ENCODE results near the gene PBX1. TPM values are rescaled to one million over a fixed set of nuclear protein-coding genes. Genes with fewer than 3 reads are reported as not detected.

The PBX1 gene
- total RNA-seq, 4 donors from 2014 or later, result 14.4 to 34.6 (median 22.0) TPM

- Histone ChIP-seq H3K9me3 (no peaks in the 10 kb centered on the region), H3K36me3 (no peaks in the 10 kb centered on the region), H3K4me3 (no peak overlapping the region), H3K4me1 (no peaks in the 10 kb centered on the region), H3K27me3 (no peaks in the 10 kb centered on the region), H3K27ac (no peak overlapping the region)
- DNase-seq (ENCODE audit: low spot score in 2 of 2), result no peak
- WGBS, result 73% methylated on average over 7 of the region's 7 CpGs
- no peak for TF ChIP-seq POLR2AphosphoS5 (IDR thresholded peaks at IDR 0.05)
- TF ChIP-seq POLR2A (IDR thresholded peaks at IDR 0.05), result no peak
- no peak for TF ChIP-seq CTCF (IDR thresholded peaks at IDR 0.05)
- TF ChIP-seq EP300 (IDR thresholded peaks at IDR 0.05), result no peak
These were observed 176.5 kb downstream of the PBX1 start for GRCh38 chr1:164735315-164736052.

GRCh38 chr1:164736137-164736536 lies 177.2 kb downstream of the PBX1 start:
- Histone ChIP-seq H3K4me3 (no peak overlapping the region), H3K27me3 (no peaks in the 10 kb centered on the region), H3K36me3 (no peaks in the 10 kb centered on the region), H3K4me1 (no peaks in the 10 kb centered on the region), H3K27ac (no peak overlapping the region), H3K9me3 (no peaks in the 10 kb centered on the region)
- no peak for TF ChIP-seq CTCF (IDR thresholded peaks at IDR 0.05)
- no peak for TF ChIP-seq POLR2A (IDR thresholded peaks at IDR 0.05)
- no peak for TF ChIP-seq POLR2AphosphoS5 (IDR thresholded peaks at IDR 0.05)
- DNase-seq (ENCODE audit: low spot score in 2 of 2), result no peak
- 90% methylated on average over 8 of the region's 8 CpGs for WGBS

- TF ChIP-seq EP300 (IDR thresholded peaks at IDR 0.05) (no peak), CTCF (IDR thresholded peaks at IDR 0.05) (no peak), POLR2AphosphoS5 (IDR thresholded peaks at IDR 0.05) (no peak), POLR2A (IDR thresholded peaks at IDR 0.05) (no peak)
- WGBS, result 84% methylated on average over 10 of the region's 10 CpGs
- Histone ChIP-seq H3K36me3 (no peaks in the 10 kb centered on the region), H3K4me1 (no peaks in the 10 kb centered on the region), H3K4me3 (no peak overlapping the region), H3K27ac (no peak overlapping the region), H3K27me3 (no peaks in the 10 kb centered on the region), H3K9me3 (no peaks in the 10 kb centered on the region)
- no peak for DNase-seq (ENCODE audit: low spot score in 2 of 2)
These were observed 180.2 kb downstream of the PBX1 start for GRCh38 chr1:164739189-164739588.

GRCh38 chr1:164740000-164740526 lies 181.1 kb downstream of the PBX1 start:
- TF ChIP-seq POLR2A (IDR thresholded peaks at IDR 0.05), result no peak
- no peak for TF ChIP-seq POLR2AphosphoS5 (IDR thresholded peaks at IDR 0.05)
- TF ChIP-seq EP300 (IDR thresholded peaks at IDR 0.05), result no peak
- no peak for TF ChIP-seq CTCF (IDR thresholded peaks at IDR 0.05)
- 86% methylated on average over 3 of the region's 3 CpGs for WGBS
- Histone ChIP-seq H3K9me3 (no peaks in the 10 kb centered on the region), H3K36me3 (no peaks in the 10 kb centered on the region), H3K27me3 (no peaks in the 10 kb centered on the region), H3K27ac (no peak overlapping the region), H3K4me3 (no peak overlapping the region), H3K4me1 (no peaks in the 10 kb centered on the region)
- DNase-seq (ENCODE audit: low spot score in 2 of 2), result no peak

- Histone ChIP-seq H3K4me3 (no peak overlapping the region), H3K27me3 (no peaks in the 10 kb centered on the region), H3K27ac (no peak overlapping the region), H3K36me3 (no peaks in the 10 kb centered on the region), H3K4me1 (peaks cover under 1% of the 10 kb centered on the region), H3K9me3 (no peaks in the 10 kb centered on the region)
- no peak for TF ChIP-seq POLR2AphosphoS5 (IDR thresholded peaks at IDR 0.05)
- DNase-seq (ENCODE audit: low spot score in 2 of 2), result no peak
- 94% methylated on average over 3 of the region's 3 CpGs for WGBS
These were observed 183.8 kb downstream of the PBX1 start for GRCh38 chr1:164742745-164743144.
